Parathyroid adenoma (tissue), 2 donors: ENCODE data around the gene S100A12.

Experiments
- H2AFZ ChIP-seq: fragments of 300-600 bp; sonication (generic); one replicate; pipeline ENCODE4 v1.7.0; 2017; ENCODE audit warnings: antibody characterized with exemption, mild to moderate bottlenecking
- H3K27ac ChIP-seq: fragments of 300-600 bp; sonication (generic); one replicate; pipeline ENCODE4 v1.7.0; 2017
- H3K27me3 ChIP-seq: fragments of 300-600 bp; sonication (generic); one replicate; pipeline ENCODE4 v1.7.0; 2017; ENCODE audit warnings: low read length; ENCODE audit not compliant: control insufficient read depth, insufficient read depth
- H3K36me3 ChIP-seq: fragments of 300-600 bp; sonication (generic); one replicate; pipeline ENCODE4 v1.7.0; 2017; ENCODE audit warnings: low read length; ENCODE audit not compliant: control insufficient read depth, insufficient read depth
- H3K4me1 ChIP-seq: fragments of 300-600 bp; sonication (generic); one replicate; pipeline ENCODE4 v1.7.0; 2017; ENCODE audit warnings: control low read depth
- H3K4me2 ChIP-seq: fragments of 300-600 bp; sonication (generic); one replicate; pipeline ENCODE4 v1.7.0; 2017; ENCODE audit warnings: low read length
- H3K4me3 ChIP-seq: fragments of 300-600 bp; sonication (generic); one replicate; pipeline ENCODE4 v1.7.0; 2017; ENCODE audit warnings: low read depth, low read length
- H3K79me2 ChIP-seq: fragments of 300-600 bp; sonication (generic); one replicate; pipeline ENCODE4 v1.7.0; 2017; ENCODE audit warnings: control low read depth
- H3K9ac ChIP-seq: fragments of 300-600 bp; sonication (generic); one replicate; pipeline ENCODE4 v1.7.0; 2017; ENCODE audit warnings: mild to moderate bottlenecking
- H3K9me3 ChIP-seq: fragments of 300-600 bp; sonication (generic); one replicate; pipeline ENCODE4 v1.7.0; 2017; ENCODE audit warnings: low read length; ENCODE audit not compliant: control insufficient read depth
- TF ChIP-seq, protein P1 (sequence below): fragments of 300-600 bp; sonication (generic); IDR thresholded peaks from one replicate; pipeline ENCODE4 v1.7.0; 2017; ENCODE audit warnings: antibody characterized with exemption, mild to moderate bottlenecking
- donor health status: primary hyperparathyroidism.

S100A12 gene

DNA sequence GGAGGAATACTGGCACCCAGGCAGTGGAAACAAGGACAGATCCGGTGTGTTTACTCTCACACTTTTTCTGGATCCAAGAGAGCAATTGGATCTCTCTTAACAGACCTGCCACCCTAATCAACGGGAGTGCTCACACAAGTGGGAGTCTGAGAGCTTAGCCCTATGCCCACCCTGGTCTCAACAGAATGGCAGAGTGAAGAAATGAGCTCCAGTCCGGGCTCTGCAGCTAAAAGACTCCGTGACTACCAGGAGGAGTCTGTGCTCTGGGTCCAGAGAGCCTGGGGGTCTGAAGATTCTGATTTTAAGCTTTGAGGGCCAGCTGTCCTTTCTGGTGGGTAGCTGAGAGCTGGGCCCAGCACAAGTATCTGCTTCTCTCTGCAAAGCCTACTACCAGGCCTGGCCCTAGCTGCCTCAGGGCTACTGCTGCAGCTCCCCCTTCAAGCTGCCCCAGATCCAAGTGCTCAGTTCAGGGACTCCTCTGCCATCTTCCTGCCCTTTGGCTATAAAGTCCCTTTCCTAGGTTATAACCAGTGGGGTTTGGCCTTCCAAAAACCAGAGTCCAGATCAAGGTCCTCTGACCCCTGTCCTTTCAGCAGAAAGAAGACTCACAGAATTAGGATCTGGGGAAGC, 13.8 kb downstream of the S100A12 start:
- no peaks in the 10 kb centered on the region for H3K9me3 ChIP-seq
- TF ChIP-seq, protein P1, sequence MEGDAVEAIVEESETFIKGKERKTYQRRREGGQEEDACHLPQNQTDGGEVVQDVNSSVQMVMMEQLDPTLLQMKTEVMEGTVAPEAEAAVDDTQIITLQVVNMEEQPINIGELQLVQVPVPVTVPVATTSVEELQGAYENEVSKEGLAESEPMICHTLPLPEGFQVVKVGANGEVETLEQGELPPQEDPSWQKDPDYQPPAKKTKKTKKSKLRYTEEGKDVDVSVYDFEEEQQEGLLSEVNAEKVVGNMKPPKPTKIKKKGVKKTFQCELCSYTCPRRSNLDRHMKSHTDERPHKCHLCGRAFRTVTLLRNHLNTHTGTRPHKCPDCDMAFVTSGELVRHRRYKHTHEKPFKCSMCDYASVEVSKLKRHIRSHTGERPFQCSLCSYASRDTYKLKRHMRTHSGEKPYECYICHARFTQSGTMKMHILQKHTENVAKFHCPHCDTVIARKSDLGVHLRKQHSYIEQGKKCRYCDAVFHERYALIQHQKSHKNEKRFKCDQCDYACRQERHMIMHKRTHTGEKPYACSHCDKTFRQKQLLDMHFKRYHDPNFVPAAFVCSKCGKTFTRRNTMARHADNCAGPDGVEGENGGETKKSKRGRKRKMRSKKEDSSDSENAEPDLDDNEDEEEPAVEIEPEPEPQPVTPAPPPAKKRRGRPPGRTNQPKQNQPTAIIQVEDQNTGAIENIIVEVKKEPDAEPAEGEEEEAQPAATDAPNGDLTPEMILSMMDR, result no peak
- H3K79me2 ChIP-seq, result no peaks in the 10 kb centered on the region
- H2AFZ ChIP-seq, result no peak overlapping the region
- H3K4me1 ChIP-seq, result no peaks in the 10 kb centered on the region
- no peak overlapping the region for H3K4me2 ChIP-seq
- H3K36me3 ChIP-seq, result no peaks in the 10 kb centered on the region
- H3K4me3 ChIP-seq, result no peak overlapping the region
- no peak overlapping the region for H3K27ac ChIP-seq
- no peak overlapping the region for H3K9ac ChIP-seq
- no peaks in the 10 kb centered on the region for H3K27me3 ChIP-seq

GRCh38 chr1:153360592-153361479, 14.6 kb downstream of the S100A12 start:
- Histone ChIP-seq H3K4me2 (no peak overlapping the region), H3K27ac (no peak overlapping the region), H3K4me1 (no peaks in the 10 kb centered on the region), H3K36me3 (no peaks in the 10 kb centered on the region), H3K9ac (no peak overlapping the region), H3K79me2 (no peaks in the 10 kb centered on the region), H2AFZ (no peak overlapping the region), H3K9me3 (no peaks in the 10 kb centered on the region), H3K27me3 (no peaks in the 10 kb centered on the region), H3K4me3 (no peak overlapping the region)
- TF ChIP-seq, protein P1, result no peak

DNA sequence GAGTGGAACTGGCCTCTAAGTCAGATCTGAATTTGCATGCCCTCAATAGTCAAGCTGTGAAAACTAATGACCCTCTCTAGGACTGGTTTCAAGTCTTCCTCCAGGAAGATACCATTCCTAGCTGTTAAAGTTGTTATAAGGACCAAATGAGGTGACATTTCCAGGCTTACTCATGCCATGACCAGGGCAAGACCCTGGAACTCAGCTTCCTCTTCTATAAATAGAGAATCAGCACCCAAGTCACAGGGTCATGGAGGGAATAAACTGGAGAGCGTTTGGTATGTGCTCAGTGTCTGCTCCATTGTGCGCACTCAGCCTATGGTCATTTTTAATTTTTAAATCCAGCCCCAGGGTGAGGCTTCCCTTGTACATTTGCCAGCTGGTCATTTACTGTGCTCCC, 15.2 kb downstream of the S100A12 start:
- no peaks in the 10 kb centered on the region for H3K4me1 ChIP-seq

GRCh38 chr1:153359241-153359640, 16.2 kb downstream of the S100A12 start:
- no peak overlapping the region for H3K27ac ChIP-seq
- H3K79me2 ChIP-seq, result no peaks in the 10 kb centered on the region
- H3K36me3 ChIP-seq, result no peaks in the 10 kb centered on the region
- H3K9ac ChIP-seq, result no peak overlapping the region
- no peaks in the 10 kb centered on the region for H3K4me1 ChIP-seq
- H2AFZ ChIP-seq, result no peak overlapping the region
- TF ChIP-seq, protein P1, result no peak
- H3K4me3 ChIP-seq, result no peak overlapping the region
- no peak overlapping the region for H3K4me2 ChIP-seq
- H3K27me3 ChIP-seq, result no peaks in the 10 kb centered on the region
- H3K9me3 ChIP-seq, result no peaks in the 10 kb centered on the region

More for the DNA sequence above, 15.2 kb downstream of the S100A12 start:
- H3K36me3 ChIP-seq, result no peaks in the 10 kb centered on the region
- H3K9me3 ChIP-seq, result no peaks in the 10 kb centered on the region
- H3K27ac ChIP-seq, result no peak overlapping the region
- H3K27me3 ChIP-seq, result no peaks in the 10 kb centered on the region
- no peak overlapping the region for H3K4me2 ChIP-seq
- no peak overlapping the region for H3K9ac ChIP-seq
- no peak overlapping the region for H3K4me3 ChIP-seq
- no peaks in the 10 kb centered on the region for H3K79me2 ChIP-seq
- TF ChIP-seq, protein P1, result no peak
- no peak overlapping the region for H2AFZ ChIP-seq
